ENCODE results near the gene NIM1K.

DNA sequence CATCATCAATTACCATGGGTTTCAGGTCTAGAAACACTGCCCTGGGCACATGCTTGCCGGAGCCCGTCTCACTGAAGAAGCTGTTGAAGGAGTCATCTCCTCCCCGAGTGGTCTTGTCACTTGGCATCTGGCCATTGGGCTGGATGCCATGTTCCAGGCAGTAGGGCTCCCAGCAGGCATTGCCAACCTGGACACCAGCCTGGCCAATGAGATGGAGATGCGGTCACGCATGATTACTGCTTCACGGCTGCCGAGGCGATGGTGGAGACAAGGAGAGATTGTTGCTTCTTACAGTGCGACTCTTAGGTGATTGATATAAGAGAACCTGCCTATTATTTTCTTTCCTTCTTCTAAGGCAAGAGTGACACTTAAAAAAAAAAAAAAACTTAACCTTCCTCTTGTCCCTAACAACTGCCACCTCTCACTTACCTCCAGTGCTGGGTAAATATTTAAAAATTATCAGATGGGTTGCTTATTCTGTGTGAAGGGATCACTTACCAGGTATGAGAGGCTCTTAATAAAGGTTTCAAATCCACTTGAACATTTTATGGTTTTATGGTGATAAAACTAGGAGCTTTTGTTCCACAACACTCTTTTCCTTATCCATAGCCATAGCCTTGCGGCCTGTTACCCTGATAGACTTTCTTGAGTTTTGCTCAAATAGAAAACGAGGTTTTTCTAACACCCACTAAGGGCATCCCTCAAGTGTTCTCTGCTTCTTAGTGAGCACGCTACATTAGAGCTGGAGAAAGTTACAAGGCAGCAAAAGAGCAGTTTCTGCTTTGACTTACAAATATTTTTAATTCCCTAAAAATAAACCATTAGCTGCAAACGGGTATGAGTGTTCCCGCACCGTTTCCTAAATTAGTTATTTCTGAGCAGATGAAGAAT lies 41.2 kb downstream of the NIM1K start:
- TF ChIP-seq FOSL2 (IDR thresholded peaks at IDR 0.05; ENCODE audit: borderline replicate concordance, low read depth) (no peak), SIN3A (IDR thresholded peaks at IDR 0.05; ENCODE audit: borderline replicate concordance, low read depth, low read length) (no peak), POLR2AphosphoS5 (IDR thresholded peaks at IDR 0.05; ENCODE audit: low read depth, low read length) (no peak), RCOR1 (IDR thresholded peaks at IDR 0.05; ENCODE audit: low read length) (no peak), TEAD4 (IDR thresholded peaks at IDR 0.05; ENCODE audit: borderline replicate concordance, insufficient read depth) (no peak)
- TF ChIP-seq, protein P1, sequence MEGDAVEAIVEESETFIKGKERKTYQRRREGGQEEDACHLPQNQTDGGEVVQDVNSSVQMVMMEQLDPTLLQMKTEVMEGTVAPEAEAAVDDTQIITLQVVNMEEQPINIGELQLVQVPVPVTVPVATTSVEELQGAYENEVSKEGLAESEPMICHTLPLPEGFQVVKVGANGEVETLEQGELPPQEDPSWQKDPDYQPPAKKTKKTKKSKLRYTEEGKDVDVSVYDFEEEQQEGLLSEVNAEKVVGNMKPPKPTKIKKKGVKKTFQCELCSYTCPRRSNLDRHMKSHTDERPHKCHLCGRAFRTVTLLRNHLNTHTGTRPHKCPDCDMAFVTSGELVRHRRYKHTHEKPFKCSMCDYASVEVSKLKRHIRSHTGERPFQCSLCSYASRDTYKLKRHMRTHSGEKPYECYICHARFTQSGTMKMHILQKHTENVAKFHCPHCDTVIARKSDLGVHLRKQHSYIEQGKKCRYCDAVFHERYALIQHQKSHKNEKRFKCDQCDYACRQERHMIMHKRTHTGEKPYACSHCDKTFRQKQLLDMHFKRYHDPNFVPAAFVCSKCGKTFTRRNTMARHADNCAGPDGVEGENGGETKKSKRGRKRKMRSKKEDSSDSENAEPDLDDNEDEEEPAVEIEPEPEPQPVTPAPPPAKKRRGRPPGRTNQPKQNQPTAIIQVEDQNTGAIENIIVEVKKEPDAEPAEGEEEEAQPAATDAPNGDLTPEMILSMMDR (IDR thresholded peaks at IDR 0.05): no peak
- TF ChIP-seq, protein P2, sequence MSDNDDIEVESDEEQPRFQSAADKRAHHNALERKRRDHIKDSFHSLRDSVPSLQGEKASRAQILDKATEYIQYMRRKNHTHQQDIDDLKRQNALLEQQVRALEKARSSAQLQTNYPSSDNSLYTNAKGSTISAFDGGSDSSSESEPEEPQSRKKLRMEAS (IDR thresholded peaks at IDR 0.05; ENCODE audit: low read depth): no peak
